MCF 10A (cell line): Measurements from ENCODE around the gene RNF220. TPM values are rescaled to one million over a fixed set of nuclear protein-coding genes. Genes with fewer than 3 reads are reported as not detected.

Experiments used
- BruUV-seq: library from RNA; stranded (reverse); fragments of 400-500 nt; replicated peaks from 2 replicates; lab custom pipeline; 2021; lab: Mats Ljungman, UMichigan
- CTCF ChIA-PET: fragments of 300-600 bp; sonication (Branson Sonifier 250); formaldehyde crosslinking; extraction: SDS; loops from one replicate; lab custom pipeline; 2021; ENCODE audit warnings: antibody characterized with exemption, inconsistent platforms; lab: Yijun Ruan, JAX
- POLR2A ChIA-PET: fragments of 300-600, 350-650 bp; sonication (Branson Sonifier 250); formaldehyde crosslinking; extraction: SDS; loops from one replicate; lab custom pipeline; 2020; ENCODE audit warnings: antibody characterized with exemption, inconsistent platforms; lab: Yijun Ruan, JAX
- DNase-seq: peaks from one replicate; pipeline ENCODE4 v3.0.0-alpha.2; 2018; ENCODE audit not compliant: unreplicated experiment
- H3K27ac Mint-ChIP-seq: one replicate; pipeline ENCODE4 v1.8.0; 2022; ENCODE audit warnings: mild to moderate bottlenecking, low read depth, mixed read lengths; ENCODE audit not compliant: unreplicated experiment
- H3K27me3 Mint-ChIP-seq: one replicate; pipeline ENCODE4 v1.8.0; 2022; ENCODE audit warnings: mixed read lengths; ENCODE audit not compliant: insufficient read depth, unreplicated experiment
- H3K36me3 Mint-ChIP-seq: one replicate; pipeline ENCODE4 v1.8.0; 2022; ENCODE audit warnings: mild to moderate bottlenecking, moderate library complexity, mixed read lengths; ENCODE audit not compliant: insufficient read depth, unreplicated experiment
- H3K4me1 Mint-ChIP-seq: one replicate; pipeline ENCODE4 v1.8.0; 2022; ENCODE audit warnings: mixed read lengths; ENCODE audit not compliant: insufficient read depth, unreplicated experiment
- H3K4me3 Mint-ChIP-seq: one replicate; pipeline ENCODE4 v1.8.0; 2022; ENCODE audit warnings: mild to moderate bottlenecking, moderate library complexity, mixed read lengths; ENCODE audit not compliant: unreplicated experiment
- H3K9me3 Mint-ChIP-seq: one replicate; pipeline ENCODE4 v1.8.0; 2022; ENCODE audit warnings: mixed read lengths; ENCODE audit not compliant: unreplicated experiment
- intact Hi-C: fragments of 100-400 bp; cut with micrococcal nuclease; formaldehyde crosslinking; loops from 2 replicates; pipeline ENCODE4 v1.14.1; 2022
- total RNA-seq: library from RNA; stranded (reverse); gene quantifications from 2 replicates; pipeline ENCODE4 v1.2.3, GENCODE V29; 2022
- TF ChIP-seq, protein P1 (sequence below): fragments of 200-600 bp; IDR thresholded peaks from one replicate; pipeline ENCODE4 v1.8.0; 2022; ENCODE audit warnings: antibody characterized with exemption, mild to moderate bottlenecking; ENCODE audit not compliant: unreplicated experiment

RNF220 gene
- total RNA-seq, 1 experiment from 2014 or later: 67.1 TPM

GRCh38 chr1:44568128-44568900 is 163.3 kb downstream of the RNF220 start:
- peak; percentile 27 for DNase-seq
- Mint-ChIP-seq H3K4me1 (peaks cover 16% of the 10 kb centered on the region), H3K27me3 (no peaks in the 10 kb centered on the region), H3K36me3 (no peaks in the 10 kb centered on the region), H3K9me3 (no peaks in the 10 kb centered on the region), H3K27ac (peak overlapping the region; percentile 12), H3K4me3 (no peak overlapping the region)
- no TSS peak for BruUV-seq
- ChIA-PET POLR2A (interaction anchor here (0.5 to 3.4 kb wide), 5 partner anchors 9 to 155 kb away, joined by 3 to 19 read pairs (median 6); no protein-coding TSS in a partner anchor), CTCF (interaction anchor here (0.6 to 2.4 kb wide), 7 partner anchors 8 to 350 kb away, joined by 3 to 7 read pairs (median 4); no protein-coding TSS in a partner anchor)
- intact Hi-C loops: no loop called here
- TF ChIP-seq, protein P1, sequence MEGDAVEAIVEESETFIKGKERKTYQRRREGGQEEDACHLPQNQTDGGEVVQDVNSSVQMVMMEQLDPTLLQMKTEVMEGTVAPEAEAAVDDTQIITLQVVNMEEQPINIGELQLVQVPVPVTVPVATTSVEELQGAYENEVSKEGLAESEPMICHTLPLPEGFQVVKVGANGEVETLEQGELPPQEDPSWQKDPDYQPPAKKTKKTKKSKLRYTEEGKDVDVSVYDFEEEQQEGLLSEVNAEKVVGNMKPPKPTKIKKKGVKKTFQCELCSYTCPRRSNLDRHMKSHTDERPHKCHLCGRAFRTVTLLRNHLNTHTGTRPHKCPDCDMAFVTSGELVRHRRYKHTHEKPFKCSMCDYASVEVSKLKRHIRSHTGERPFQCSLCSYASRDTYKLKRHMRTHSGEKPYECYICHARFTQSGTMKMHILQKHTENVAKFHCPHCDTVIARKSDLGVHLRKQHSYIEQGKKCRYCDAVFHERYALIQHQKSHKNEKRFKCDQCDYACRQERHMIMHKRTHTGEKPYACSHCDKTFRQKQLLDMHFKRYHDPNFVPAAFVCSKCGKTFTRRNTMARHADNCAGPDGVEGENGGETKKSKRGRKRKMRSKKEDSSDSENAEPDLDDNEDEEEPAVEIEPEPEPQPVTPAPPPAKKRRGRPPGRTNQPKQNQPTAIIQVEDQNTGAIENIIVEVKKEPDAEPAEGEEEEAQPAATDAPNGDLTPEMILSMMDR: no peak

DNA sequence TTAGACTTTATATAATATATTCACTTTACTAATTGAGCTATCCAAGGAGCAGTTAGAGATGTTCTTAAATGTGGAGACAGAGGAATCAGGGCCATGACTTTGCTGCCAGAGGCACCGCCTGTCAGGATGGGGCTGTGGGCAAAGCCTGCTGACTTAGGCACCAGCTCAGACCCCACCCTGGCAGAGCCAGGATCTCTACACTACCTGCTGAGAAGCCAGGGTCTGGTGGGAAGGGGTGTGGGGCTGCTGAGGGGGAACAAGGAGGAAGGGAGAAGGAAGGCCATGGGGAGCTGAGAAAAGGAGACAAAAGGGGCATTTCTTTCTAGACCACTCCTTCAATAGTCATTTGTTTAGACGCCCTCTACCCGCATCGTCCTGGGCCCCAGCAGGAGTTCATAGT is 164.4 kb downstream of the RNF220 start:
- no peaks in the 10 kb centered on the region for H3K27me3 Mint-ChIP-seq
- no TSS peak for BruUV-seq
- no peak overlapping the region for H3K4me3 Mint-ChIP-seq
- H3K9me3 Mint-ChIP-seq: no peaks in the 10 kb centered on the region
- ChIA-PET CTCF (interaction anchor here (1.8 to 2.4 kb wide), 3 partner anchors 11 to 18 kb away, joined by 4 to 7 read pairs (median 5); no protein-coding TSS in a partner anchor), POLR2A (interaction anchor here (1.0 to 3.4 kb wide), 2 partner anchors 11 to 156 kb away, joined by 3 to 15 read pairs; no protein-coding TSS in a partner anchor)
- DNase-seq: no peak
- no peaks in the 10 kb centered on the region for H3K36me3 Mint-ChIP-seq
- H3K27ac Mint-ChIP-seq: no peak overlapping the region
- H3K4me1 Mint-ChIP-seq: peaks cover 16% of the 10 kb centered on the region
- intact Hi-C loops: no loop called here
- TF ChIP-seq, protein P1: no peak

GRCh38 chr1:44571712-44572571 is 166.9 kb downstream of the RNF220 start:
- no peaks in the 10 kb centered on the region for H3K27me3 Mint-ChIP-seq
- ChIA-PET POLR2A (interaction anchor here (0.6 to 3.2 kb wide), 8 partner anchors 9 to 244 kb away, joined by 3 to 13 read pairs (median 5); no protein-coding TSS in a partner anchor), CTCF (interaction anchor here (0.6 to 3.9 kb wide), 31 partner anchors 9 to 738 kb away, joined by 3 to 26 read pairs (median 3); no protein-coding TSS in a partner anchor)
- H3K27ac Mint-ChIP-seq: no peak overlapping the region
- no TSS peak for BruUV-seq
- TF ChIP-seq, protein P1: peak; percentile 30
- H3K4me3 Mint-ChIP-seq: no peak overlapping the region
- H3K9me3 Mint-ChIP-seq: no peaks in the 10 kb centered on the region
- no peaks in the 10 kb centered on the region for H3K36me3 Mint-ChIP-seq
- peaks cover 15% of the 10 kb centered on the region for H3K4me1 Mint-ChIP-seq
- DNase-seq: peak; percentile 40
- intact Hi-C loops: no loop called here
